GM19463 (cell line): ENCODE results near the gene P2RX7.
"Not testable (repeated sequence)": the region's sequence is repeated elsewhere in the genome, so short reads cannot be mapped to it uniquely, and the experiment has no call there.

Experiments used
- ATAC-seq: cut with Tn5 transposase; IDR thresholded peaks from one replicate; pipeline ENCODE4 v1.9.1; 2021; ENCODE audit warnings: mild to moderate bottlenecking, moderate library complexity; ENCODE audit not compliant: unreplicated experiment

P2RX7 gene

GRCh38 chr12:121226871-121227270, 94.2 kb downstream of the P2RX7 start:
- ATAC-seq: peak; percentile 5

- ATAC-seq: peak; percentile 76
Observed at GRCh38 chr12:121227294-121227693, 94.6 kb downstream of the P2RX7 start.

GRCh38 chr12:121228919-121229665, 96.4 kb downstream of the P2RX7 start:
- ATAC-seq: no peak

- not testable (repeated sequence) for ATAC-seq
Observed at GRCh38 chr12:121229826-121230537, 97.3 kb downstream of the P2RX7 start.

GRCh38 chr12:121230538-121230907, 97.8 kb downstream of the P2RX7 start:
- no peak for ATAC-seq

GRCh38 chr12:121232163-121232562, 99.5 kb downstream of the P2RX7 start:
- ATAC-seq: no peak

GRCh38 chr12:121232977-121233627, 100.4 kb downstream of the P2RX7 start:
- ATAC-seq: no peak

- ATAC-seq: no peak
Observed at GRCh38 chr12:121233628-121234020, 100.9 kb downstream of the P2RX7 start.

GRCh38 chr12:121236776-121237175, 104.1 kb downstream of the P2RX7 start:
- ATAC-seq: no peak

GRCh38 chr12:121237415-121237814, 104.7 kb downstream of the P2RX7 start:
- no peak for ATAC-seq
